ENCODE measurements around the gene RUBCN. TPM values are rescaled to one million over a fixed set of nuclear protein-coding genes. Genes with fewer than 3 reads are reported as not detected.

RUBCN gene
- polyA plus RNA-seq, 1 of the 3 experiments (the other 2 are of a cell fraction) = 14.9 TPM

GRCh38 chr3:197690754-197691153, 46.0 kb downstream of the RUBCN start:
- no peak overlapping the region for H3K4me3 ChIP-seq (ENCODE audit: low read depth in 2 of 2, low read length in 1 of 2)
- no peak for DNase-seq
- H3K27ac ChIP-seq (ENCODE audit: low read depth in 2 of 2, low read length in 1 of 2) = no peak overlapping the region
- peaks cover 33 to 48% of the 10 kb centered on the region in 2 experiments for H3K36me3 ChIP-seq (replicated peaks in 1 of 2; ENCODE audit: control insufficient read depth in 1 of 2, insufficient read depth in 2 of 2, low read length in 1 of 2)
- ChIA-PET CTCF (no interaction called here), POLR2A (no interaction called here)
- H3K79me2 ChIP-seq (ENCODE audit: insufficient read depth) = no peaks in the 10 kb centered on the region
- H3K4me1 ChIP-seq (ENCODE audit: control insufficient read depth in 1 of 2, insufficient read depth in 2 of 2, low read depth in 1 of 2, low read length in 1 of 2) = no peaks in the 10 kb centered on the region
- H3K9me2 ChIP-seq = no peaks in the 10 kb centered on the region
- no peak overlapping the region for H2AFZ ChIP-seq (ENCODE audit: low read depth)
- WGBS (ENCODE audit: low lambda C conversion rate) = 95% methylated on average over 6 of the region's 6 CpGs
- no peaks in the 10 kb centered on the region for H3F3A ChIP-seq (replicated peaks; ENCODE audit: insufficient read depth)
- H3K9ac ChIP-seq = no peak overlapping the region
- TF ChIP-seq TCF12 (IDR thresholded peaks at IDR 0.05) (no peak), MXI1 (IDR thresholded peaks at IDR 0.05; ENCODE audit: low read depth, low read length) (no peak), SMC3 (IDR thresholded peaks at IDR 0.05; ENCODE audit: low read depth, low read length) (no peak), RCOR1 (IDR thresholded peaks at IDR 0.05; ENCODE audit: low read length) (no peak), USF2 (IDR thresholded peaks at IDR 0.05; ENCODE audit: borderline replicate concordance, low read depth, low read length) (no peak), RFX5 (IDR thresholded peaks at IDR 0.05; ENCODE audit: low read length) (no peak), SIN3A (IDR thresholded peaks at IDR 0.05; ENCODE audit: borderline replicate concordance, low read depth, low read length) (no peak), NFIC (IDR thresholded peaks at IDR 0.05; ENCODE audit: borderline replicate concordance) (no peak)
- TF ChIP-seq, protein P1, sequence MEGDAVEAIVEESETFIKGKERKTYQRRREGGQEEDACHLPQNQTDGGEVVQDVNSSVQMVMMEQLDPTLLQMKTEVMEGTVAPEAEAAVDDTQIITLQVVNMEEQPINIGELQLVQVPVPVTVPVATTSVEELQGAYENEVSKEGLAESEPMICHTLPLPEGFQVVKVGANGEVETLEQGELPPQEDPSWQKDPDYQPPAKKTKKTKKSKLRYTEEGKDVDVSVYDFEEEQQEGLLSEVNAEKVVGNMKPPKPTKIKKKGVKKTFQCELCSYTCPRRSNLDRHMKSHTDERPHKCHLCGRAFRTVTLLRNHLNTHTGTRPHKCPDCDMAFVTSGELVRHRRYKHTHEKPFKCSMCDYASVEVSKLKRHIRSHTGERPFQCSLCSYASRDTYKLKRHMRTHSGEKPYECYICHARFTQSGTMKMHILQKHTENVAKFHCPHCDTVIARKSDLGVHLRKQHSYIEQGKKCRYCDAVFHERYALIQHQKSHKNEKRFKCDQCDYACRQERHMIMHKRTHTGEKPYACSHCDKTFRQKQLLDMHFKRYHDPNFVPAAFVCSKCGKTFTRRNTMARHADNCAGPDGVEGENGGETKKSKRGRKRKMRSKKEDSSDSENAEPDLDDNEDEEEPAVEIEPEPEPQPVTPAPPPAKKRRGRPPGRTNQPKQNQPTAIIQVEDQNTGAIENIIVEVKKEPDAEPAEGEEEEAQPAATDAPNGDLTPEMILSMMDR (IDR thresholded peaks at IDR 0.05) = no peak
- TF ChIP-seq, protein P2, sequence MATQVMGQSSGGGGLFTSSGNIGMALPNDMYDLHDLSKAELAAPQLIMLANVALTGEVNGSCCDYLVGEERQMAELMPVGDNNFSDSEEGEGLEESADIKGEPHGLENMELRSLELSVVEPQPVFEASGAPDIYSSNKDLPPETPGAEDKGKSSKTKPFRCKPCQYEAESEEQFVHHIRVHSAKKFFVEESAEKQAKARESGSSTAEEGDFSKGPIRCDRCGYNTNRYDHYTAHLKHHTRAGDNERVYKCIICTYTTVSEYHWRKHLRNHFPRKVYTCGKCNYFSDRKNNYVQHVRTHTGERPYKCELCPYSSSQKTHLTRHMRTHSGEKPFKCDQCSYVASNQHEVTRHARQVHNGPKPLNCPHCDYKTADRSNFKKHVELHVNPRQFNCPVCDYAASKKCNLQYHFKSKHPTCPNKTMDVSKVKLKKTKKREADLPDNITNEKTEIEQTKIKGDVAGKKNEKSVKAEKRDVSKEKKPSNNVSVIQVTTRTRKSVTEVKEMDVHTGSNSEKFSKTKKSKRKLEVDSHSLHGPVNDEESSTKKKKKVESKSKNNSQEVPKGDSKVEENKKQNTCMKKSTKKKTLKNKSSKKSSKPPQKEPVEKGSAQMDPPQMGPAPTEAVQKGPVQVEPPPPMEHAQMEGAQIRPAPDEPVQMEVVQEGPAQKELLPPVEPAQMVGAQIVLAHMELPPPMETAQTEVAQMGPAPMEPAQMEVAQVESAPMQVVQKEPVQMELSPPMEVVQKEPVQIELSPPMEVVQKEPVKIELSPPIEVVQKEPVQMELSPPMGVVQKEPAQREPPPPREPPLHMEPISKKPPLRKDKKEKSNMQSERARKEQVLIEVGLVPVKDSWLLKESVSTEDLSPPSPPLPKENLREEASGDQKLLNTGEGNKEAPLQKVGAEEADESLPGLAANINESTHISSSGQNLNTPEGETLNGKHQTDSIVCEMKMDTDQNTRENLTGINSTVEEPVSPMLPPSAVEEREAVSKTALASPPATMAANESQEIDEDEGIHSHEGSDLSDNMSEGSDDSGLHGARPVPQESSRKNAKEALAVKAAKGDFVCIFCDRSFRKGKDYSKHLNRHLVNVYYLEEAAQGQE (IDR thresholded peaks at IDR 0.05; ENCODE audit: low read depth, low read length) = no peak
- no peaks in the 10 kb centered on the region for H3K9me3 ChIP-seq
- H3K4me2 ChIP-seq = no peak overlapping the region
- H3K27me3 ChIP-seq (ENCODE audit: insufficient read depth) = no peaks in the 10 kb centered on the region
- no peaks in the 10 kb centered on the region for H4K20me1 ChIP-seq (ENCODE audit: insufficient read depth)

GRCh38 chr3:197687570-197687969, 49.1 kb downstream of the RUBCN start:
- Histone ChIP-seq H3K4me1 (ENCODE audit: control insufficient read depth in 1 of 2, insufficient read depth in 2 of 2, low read depth in 1 of 2, low read length in 1 of 2) (no peaks in the 10 kb centered on the region), H3F3A (replicated peaks; ENCODE audit: insufficient read depth) (no peaks in the 10 kb centered on the region), H3K9me3 (no peaks in the 10 kb centered on the region), H3K4me3 (ENCODE audit: low read depth in 2 of 2, low read length in 1 of 2) (no peak overlapping the region), H3K4me2 (no peak overlapping the region), H3K36me3 (replicated peaks in 1 of 2; ENCODE audit: control insufficient read depth in 1 of 2, insufficient read depth in 2 of 2, low read length in 1 of 2) (peaks cover 21 to 54% of the 10 kb centered on the region in 2 experiments), H4K20me1 (ENCODE audit: insufficient read depth) (no peaks in the 10 kb centered on the region), H3K27me3 (ENCODE audit: insufficient read depth) (no peaks in the 10 kb centered on the region), H3K79me2 (ENCODE audit: insufficient read depth) (no peaks in the 10 kb centered on the region), H3K9me2 (no peaks in the 10 kb centered on the region), H3K27ac (ENCODE audit: low read depth in 2 of 2, low read length in 1 of 2) (no peak overlapping the region), H3K9ac (no peak overlapping the region), H2AFZ (ENCODE audit: low read depth) (no peak overlapping the region)
- ChIA-PET POLR2A (no interaction called here), CTCF (interaction anchor here (0.9 to 3.5 kb wide), 2 partner anchors 10 to 14 kb away, joined by 3 to 9 read pairs; no protein-coding TSS in a partner anchor)
- DNase-seq = no peak
- TF ChIP-seq SIN3A (IDR thresholded peaks at IDR 0.05; ENCODE audit: borderline replicate concordance, low read depth, low read length) = no peak
- no peak for TF ChIP-seq EP300 (IDR thresholded peaks at IDR 0.05; ENCODE audit: borderline replicate concordance in 1 of 2, low read depth in 1 of 2, low read length in 1 of 2)
- no peak for TF ChIP-seq USF2 (IDR thresholded peaks at IDR 0.05; ENCODE audit: borderline replicate concordance, low read depth, low read length)
- no peak for TF ChIP-seq ZBTB33 (IDR thresholded peaks at IDR 0.05; ENCODE audit: borderline replicate concordance, low read depth)
- no peak for TF ChIP-seq YY1 (IDR thresholded peaks at IDR 0.05; ENCODE audit: low read depth)
- TF ChIP-seq MXI1 (IDR thresholded peaks at IDR 0.05; ENCODE audit: low read depth, low read length) = no peak
- TF ChIP-seq GABPA (IDR thresholded peaks at IDR 0.05; ENCODE audit: low read depth) = no peak
- no peak for TF ChIP-seq TAF1 (IDR thresholded peaks at IDR 0.05; ENCODE audit: borderline replicate concordance, low read depth, low read length)
- 95% methylated on average over 5 of the region's 6 CpGs for WGBS (ENCODE audit: low lambda C conversion rate)

Data from SK-N-SH (cell line).